GM12891 (cell line): ENCODE measurements around the gene GPR65.
A peak's percentile ranks its signal among the peaks of the same experiment; 100 is the strongest.
"Not testable (repeated sequence)": the region's sequence is repeated elsewhere in the genome, so short reads cannot be mapped to it uniquely, and the experiment has no call there.

Source experiments
- DNase-seq: peaks from one replicate; pipeline ENCODE4 v3.0.0; 2011; ENCODE audit warnings: low spot score; ENCODE audit not compliant: insufficient read length
- FAIRE-seq: peaks from 2 replicates; lab custom pipeline; 2011; peaks lifted over from hg19 to GRCh38; lab: Jason Lieb, UNC
- PAX5 ChIP-seq: IDR thresholded peaks from 2 replicates; pipeline ENCODE4 v1.6.1; 2011; ENCODE audit warnings: low read length, moderate library complexity, mild to moderate bottlenecking; ENCODE audit not compliant: insufficient read depth, severe bottlenecking
- POLR2A ChIP-seq: IDR thresholded peaks from 2 replicates; pipeline ENCODE4 v1.6.1; 2011; ENCODE audit warnings: low read depth, low read length, control low read depth
- POLR2AphosphoS5 ChIP-seq: IDR thresholded peaks from 2 replicates; pipeline ENCODE4 v1.6.1; 2011; ENCODE audit warnings: low read depth, low read length, control low read depth
- POU2F2 ChIP-seq: IDR thresholded peaks from 2 replicates; pipeline ENCODE4 v1.6.1; 2011; ENCODE audit warnings: low read depth, mild to moderate bottlenecking, control low read depth, low read length, moderate library complexity
- SPI1 ChIP-seq: IDR thresholded peaks from 2 replicates; pipeline ENCODE4 v1.6.1; 2011; ENCODE audit warnings: low read depth, low read length, control low read depth
- TAF1 ChIP-seq: IDR thresholded peaks from 2 replicates; pipeline ENCODE4 v1.6.1; 2011; ENCODE audit warnings: low read depth, low read length, control low read depth

GPR65 gene

GRCh38 chr14:88012495-88012894 is 7.6 kb downstream of the GPR65 start:
- TF ChIP-seq TAF1 (no peak), POLR2AphosphoS5 (no peak), POLR2A (no peak), SPI1 (no peak), PAX5 (no peak), POU2F2 (no peak)
- no peak for FAIRE-seq
- no peak for DNase-seq

- DNase-seq: no peak
- FAIRE-seq: peak; percentile 26
- no peak for TF ChIP-seq POU2F2
- no peak for TF ChIP-seq POLR2AphosphoS5
- no peak for TF ChIP-seq SPI1
- no peak for TF ChIP-seq POLR2A
- no peak for TF ChIP-seq PAX5
- TF ChIP-seq TAF1: no peak
These were observed 8.9 kb downstream of the GPR65 start for GRCh38 chr14:88013750-88014349.

GRCh38 chr14:88016768-88017167 is 11.8 kb downstream of the GPR65 start:
- no peak for FAIRE-seq
- no peak for DNase-seq
- TF ChIP-seq POU2F2 (no peak), POLR2AphosphoS5 (no peak), SPI1 (no peak), PAX5 (no peak), POLR2A (no peak), TAF1 (no peak)

- DNase-seq (no peak), FAIRE-seq (no peak)
- TF ChIP-seq PAX5: no peak
- no peak for TF ChIP-seq POLR2A
- TF ChIP-seq TAF1: no peak
- TF ChIP-seq POLR2AphosphoS5: no peak
- no peak for TF ChIP-seq SPI1
These were observed 12.6 kb downstream of the GPR65 start for GRCh38 chr14:88017535-88017934.

GRCh38 chr14:88023658-88024187 is 18.8 kb downstream of the GPR65 start:
- peak; percentile 9; the same call in 1 of the 2 replicates for TF ChIP-seq SPI1
- TF ChIP-seq TAF1: no peak
- FAIRE-seq (no peak), DNase-seq (no peak)

GRCh38 chr14:88024252-88025086 is 19.5 kb downstream of the GPR65 start:
- FAIRE-seq, DNase-seq: not testable (repeated sequence)

- no peak for FAIRE-seq
- TF ChIP-seq POLR2AphosphoS5 (no peak), POU2F2 (no peak), SPI1 (no peak), POLR2A (no peak), TAF1 (no peak), PAX5 (no peak)
- DNase-seq: no peak
These were observed 20.4 kb downstream of the GPR65 start for GRCh38 chr14:88025313-88025712.

GRCh38 chr14:88026890-88027289 is 22.0 kb downstream of the GPR65 start:
- TF ChIP-seq POLR2AphosphoS5: no peak
- TF ChIP-seq SPI1: peak; percentile 69
- no peak for TF ChIP-seq POU2F2
- no peak for TF ChIP-seq POLR2A
- TF ChIP-seq TAF1: no peak
- no peak for TF ChIP-seq PAX5
- DNase-seq (no peak), FAIRE-seq (no peak)

- TF ChIP-seq SPI1 (no peak), PAX5 (no peak), POLR2A (no peak), POLR2AphosphoS5 (no peak), POU2F2 (no peak), TAF1 (no peak)
- DNase-seq: no peak
- FAIRE-seq: no peak
These were observed 24.6 kb downstream of the GPR65 start for GRCh38 chr14:88029500-88029899.

- TF ChIP-seq SPI1: no peak
- TF ChIP-seq POU2F2: no peak
- TF ChIP-seq POLR2AphosphoS5: no peak
- no peak for TF ChIP-seq TAF1
- no peak for TF ChIP-seq POLR2A
- no peak for TF ChIP-seq PAX5
- FAIRE-seq (no peak), DNase-seq (no peak)
These were observed 25.1 kb downstream of the GPR65 start for GRCh38 chr14:88030079-88030478.
